Globus pallidus (tissue), 1 donor: ENCODE measurements around the gene SULT2A1.
"Not testable (repeated sequence)": the region's sequence is repeated elsewhere in the genome, so short reads cannot be mapped to it uniquely, and the experiment has no call there.

ENCODE experiments used
- DNase-seq: peaks from one replicate; pipeline ENCODE4 v3.0.0-alpha.2; 2015; ENCODE audit warnings: low spot score

SULT2A1 gene

DNA sequence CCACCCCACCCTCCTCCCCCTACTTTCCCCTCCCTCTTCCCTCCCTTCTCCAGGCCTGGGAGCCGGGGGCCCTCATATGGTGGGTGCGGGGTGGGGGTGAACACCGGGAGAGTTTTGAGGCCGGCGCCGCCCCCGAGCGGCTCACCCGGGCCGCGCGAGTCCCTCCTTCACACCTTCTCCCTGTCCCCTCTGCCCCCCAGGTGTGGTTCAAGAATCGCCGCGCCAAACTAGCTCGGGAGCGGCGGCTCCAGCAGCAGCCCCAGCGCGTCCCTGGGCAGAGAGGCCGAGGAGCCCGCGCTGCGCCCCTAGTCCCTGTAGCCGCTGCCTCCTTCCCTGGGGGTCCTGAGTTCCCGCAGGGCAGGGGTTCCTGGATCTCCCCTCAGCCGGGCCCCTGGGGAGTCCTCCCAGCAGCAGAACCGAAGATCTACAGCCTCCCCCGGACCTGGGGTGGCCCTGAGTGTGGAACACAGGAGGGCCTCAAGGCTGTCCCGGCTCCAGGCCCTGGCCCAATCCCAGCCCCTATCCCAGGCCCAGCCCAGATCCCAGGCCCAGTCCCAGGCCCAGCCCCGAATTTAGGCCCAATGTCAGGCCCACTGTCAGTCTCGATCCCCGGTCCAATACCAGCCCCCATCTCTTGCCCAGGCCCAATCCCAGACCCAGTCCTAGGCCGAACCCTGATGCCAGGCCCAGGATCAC is 25.4 kb downstream of the SULT2A1 start:
- DNase-seq = no peak

DNA sequence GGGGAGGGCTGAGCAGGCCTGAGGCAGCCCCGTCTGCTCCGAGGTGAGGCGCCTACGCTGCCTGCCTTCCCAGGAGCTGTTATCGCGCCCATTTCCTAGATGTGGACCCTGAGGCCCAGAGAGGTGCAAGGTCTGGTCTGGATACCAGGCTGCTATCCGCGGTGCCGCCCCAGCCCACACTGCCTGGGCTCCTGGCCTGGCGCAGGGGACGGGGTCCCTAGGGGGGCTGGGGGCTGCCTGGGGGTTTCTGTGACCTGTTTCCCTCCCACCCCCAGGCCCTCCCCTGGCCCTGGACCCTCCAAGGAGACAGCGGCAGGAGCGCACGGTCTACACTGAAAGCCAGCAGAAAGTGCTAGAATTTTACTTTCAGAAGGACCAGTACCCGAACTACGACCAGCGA is 26.3 kb downstream of the SULT2A1 start:
- not testable (repeated sequence) for DNase-seq

DNA sequence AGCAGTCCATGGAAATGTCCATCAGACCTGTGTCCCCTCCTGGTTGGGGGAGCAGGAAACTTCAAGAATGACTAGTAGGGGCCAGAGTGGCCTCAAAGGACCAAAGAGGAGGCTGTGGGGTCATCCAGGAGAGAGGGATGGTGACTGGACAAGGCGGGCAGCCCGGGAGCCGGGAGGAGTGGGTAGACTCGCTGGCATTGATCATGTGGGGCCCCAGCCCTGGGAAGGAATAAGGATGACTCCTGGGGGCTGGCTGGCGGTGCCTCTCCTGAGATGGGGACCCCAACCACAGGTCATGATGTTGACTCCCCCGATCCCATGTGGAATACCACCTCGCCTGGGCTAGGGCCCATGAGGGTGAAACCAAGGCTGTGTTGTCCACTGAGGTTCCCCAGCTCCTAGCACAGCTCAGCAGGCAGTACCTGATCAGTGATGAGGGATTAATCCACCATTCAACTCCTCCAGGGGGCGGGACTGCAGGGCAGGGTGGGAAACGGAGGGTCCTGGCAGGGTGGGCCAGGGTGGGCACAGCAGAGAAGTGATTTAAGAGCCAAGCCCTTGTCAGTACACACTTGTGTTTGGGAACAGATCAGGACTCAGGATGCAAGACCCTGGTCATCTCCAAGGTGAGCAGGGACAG is 27.3 kb downstream of the SULT2A1 start, which contains the start of gene TPRX2:
TPRX2 (plus strand) TSS at position 590 of the 640 bp plus-strand sequence; CDS start at position 602, 12 bp downstream.
- not testable (repeated sequence) for DNase-seq

DNA sequence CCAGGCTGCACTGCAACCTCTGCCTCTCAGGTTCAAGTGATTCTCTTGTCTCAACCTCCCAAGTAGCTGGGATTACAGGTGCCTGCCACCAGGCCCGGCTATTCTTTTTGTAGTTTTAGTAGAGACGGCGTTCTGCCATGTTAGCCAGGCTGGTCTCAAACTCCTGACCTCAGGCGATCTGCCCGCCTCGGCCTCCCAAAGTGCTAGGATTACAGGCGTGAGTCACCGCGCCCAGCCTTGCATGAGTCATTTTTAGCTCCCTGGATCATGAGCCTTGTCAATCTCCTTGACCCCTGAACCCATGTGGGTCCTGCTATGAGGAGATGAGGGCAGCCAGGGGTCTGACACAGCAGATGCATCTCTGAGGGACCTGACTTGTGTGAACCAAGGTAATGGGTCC is 27.9 kb downstream of the SULT2A1 start:
- not testable (repeated sequence) for DNase-seq

DNA sequence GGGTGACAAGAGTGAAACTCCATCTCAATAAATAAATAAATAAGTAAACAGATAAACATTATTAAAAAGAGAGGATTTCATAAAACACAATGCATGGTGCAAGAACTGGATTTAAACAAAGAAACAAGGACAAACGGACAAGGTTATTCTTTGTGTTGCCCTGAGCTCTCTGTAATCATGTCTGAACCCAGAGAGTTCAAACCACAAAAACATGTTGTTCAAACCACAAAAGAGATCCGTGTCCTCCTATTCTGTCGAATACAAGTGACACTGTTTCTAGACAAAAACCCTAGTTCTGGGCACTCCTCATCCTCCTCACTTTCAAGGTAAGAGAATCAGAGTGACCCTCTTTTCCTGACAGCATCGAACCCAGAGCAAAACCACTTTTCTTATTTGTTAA is 31.7 kb downstream of the SULT2A1 start:
- DNase-seq = no peak

DNA sequence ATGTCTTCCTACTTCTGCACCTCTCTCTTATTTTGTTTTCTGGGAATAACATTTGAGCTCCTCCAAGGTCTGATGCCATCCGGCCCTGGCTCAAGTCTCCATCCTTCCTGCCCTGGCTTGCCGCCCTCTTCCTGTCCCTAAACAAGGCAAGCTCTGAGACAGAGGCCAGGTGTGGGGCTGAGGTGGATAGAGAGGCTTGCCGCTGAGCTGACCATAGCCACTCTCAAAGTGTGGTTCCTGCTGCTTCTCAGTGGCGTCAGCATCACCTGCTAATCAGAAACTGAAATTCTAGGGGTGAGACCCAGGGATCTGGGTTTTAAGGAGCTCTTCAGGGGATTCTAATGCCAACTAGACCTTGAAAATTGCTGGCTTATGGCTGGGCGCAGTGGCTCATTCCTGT is 33.1 kb downstream of the SULT2A1 start:
- DNase-seq = no peak

DNA sequence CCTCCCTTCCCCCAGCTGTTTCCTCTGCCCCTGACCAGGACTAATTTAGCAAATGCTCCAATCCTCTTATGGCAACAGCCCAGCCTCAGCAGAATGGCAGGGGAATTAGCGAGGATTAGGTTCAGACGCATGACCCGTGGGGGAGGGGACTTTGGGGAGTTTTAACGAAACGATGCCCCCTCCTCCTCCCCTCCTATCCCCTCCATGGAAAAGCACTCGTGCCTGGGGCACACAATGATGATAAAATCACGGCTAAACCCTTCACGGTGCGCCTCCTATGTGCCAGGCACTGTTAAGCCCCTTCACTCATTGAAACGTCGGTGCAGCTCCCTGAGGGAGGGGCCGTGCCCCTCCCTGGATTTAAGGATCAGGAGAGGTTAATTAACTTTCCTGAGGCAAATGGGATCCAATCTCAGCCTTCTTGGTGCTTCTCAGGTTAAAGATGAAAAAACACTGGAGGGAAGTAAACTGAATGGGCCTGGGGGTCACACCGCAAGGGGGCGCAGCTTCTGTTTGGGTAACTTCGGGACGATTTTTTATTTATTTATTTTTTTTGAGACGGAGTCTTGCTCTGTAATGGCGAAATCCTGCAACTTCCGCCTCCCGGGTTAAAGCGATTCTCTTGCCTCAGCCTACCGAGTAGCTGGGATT is 37.2 kb downstream of the SULT2A1 start:
- DNase-seq = no peak

DNA sequence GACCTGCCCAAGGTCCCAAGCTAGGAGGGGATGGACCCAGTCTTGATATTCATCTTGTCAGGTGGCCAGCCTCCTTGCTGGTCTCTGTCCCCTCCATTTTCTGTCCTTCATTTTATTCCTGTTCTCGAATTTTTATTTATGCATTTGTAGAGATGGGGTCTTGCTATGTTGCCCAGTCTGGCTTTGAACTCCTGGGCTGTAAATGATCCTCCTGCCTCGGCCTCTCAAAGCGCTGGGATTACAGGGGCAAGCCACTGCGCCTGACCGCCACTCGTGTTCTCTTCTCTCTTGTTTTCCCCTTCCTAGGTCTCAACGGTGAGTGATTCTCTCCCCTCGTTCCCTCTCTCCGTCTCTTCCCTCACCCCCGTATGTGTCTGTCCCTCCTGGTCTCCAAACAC is 37.7 kb downstream of the SULT2A1 start:
- no peak for DNase-seq

DNA sequence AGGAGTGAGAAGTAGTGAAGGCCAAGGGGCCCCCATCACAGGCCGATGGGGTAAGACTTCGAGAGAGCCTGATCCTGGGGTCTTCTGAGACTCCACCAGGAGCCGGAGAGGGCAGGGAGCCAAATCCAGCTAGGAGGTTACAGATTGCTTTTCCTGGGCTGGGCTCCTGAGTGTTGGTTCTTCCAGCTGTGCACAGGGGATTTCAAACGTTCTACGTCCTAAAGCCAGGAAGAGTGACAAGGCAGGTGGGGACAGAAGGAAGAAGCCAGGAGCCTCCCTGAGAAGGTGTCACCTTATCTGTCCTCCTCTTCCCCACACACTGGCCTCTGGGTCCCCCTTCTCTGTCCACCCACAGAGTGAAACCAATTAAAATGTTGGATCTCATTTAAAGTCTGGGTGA is 43.2 kb downstream of the SULT2A1 start:
- no peak for DNase-seq

DNA sequence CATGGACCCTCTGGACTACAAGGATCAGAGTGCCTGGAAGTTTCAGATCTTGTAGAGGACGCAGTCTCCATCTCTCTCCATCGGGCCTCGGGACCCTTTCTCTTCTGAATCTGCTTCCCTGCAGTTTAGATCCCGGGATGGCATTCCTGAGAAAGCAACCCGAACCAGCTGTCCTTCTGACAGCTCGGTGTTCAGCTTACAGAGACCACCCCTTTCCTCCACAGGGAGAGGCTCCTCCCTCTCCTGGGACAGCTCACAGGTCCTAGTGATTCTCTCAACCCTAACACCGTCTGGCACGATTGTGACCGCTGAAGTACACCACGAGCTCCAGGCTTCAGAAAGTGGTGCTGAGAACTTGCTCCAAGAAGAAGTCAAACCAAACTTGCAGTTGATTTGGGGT is 46.2 kb downstream of the SULT2A1 start:
- no peak for DNase-seq

DNA sequence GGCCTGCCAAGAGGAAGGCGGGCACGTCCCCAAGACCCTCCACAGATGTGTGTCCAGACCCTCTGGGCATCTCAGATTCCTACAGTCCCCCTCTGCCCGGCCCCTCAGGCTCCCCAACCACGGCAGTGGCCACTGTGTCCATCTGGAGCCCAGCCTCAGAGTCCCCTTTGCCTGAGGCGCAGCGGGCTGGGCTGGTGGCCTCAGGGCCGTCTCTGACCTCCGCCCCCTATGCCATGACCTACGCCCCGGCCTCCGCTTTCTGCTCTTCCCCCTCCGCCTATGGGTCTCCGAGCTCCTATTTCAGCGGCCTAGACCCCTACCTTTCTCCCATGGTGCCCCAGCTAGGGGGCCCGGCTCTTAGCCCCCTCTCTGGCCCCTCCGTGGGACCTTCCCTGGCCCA is 46.7 kb downstream of the SULT2A1 start:
- no peak for DNase-seq

DNA sequence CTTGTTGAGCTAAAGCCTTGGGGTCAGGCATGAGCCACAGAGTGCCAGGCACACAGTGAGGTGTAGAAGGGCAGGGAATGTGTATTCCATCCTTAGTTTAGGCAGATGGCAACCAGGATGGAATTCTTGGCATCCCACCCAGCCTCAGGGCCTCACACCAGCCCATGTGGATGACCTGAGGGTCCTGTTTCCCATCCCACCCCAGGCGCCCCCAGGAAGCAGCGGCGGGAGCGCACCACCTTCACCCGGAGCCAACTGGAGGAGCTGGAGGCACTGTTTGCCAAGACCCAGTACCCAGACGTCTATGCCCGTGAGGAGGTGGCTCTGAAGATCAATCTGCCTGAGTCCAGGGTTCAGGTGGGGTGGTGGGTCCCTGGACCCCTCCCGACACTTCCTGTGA is 50.1 kb downstream of the SULT2A1 start:
- no peak for DNase-seq

DNA sequence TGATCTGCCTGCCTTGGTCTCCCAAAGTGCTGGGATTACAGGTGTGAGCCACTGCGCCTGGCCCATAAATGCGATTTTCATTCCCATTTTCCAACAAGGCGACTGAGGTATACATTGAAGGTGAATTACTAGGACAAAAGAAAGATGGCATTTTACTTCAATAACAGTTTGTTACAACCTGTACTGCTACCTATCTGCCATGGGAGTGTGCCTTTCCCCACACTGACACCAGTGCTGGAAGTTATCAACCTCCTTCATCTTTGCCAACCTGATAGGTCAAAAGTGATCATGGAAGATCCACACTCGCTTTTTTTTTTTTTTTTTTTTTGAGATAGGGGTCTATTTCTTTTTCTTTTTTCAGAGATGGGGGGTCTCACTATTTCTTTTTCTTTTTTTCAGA is 53.4 kb downstream of the SULT2A1 start:
- no peak for DNase-seq

DNA sequence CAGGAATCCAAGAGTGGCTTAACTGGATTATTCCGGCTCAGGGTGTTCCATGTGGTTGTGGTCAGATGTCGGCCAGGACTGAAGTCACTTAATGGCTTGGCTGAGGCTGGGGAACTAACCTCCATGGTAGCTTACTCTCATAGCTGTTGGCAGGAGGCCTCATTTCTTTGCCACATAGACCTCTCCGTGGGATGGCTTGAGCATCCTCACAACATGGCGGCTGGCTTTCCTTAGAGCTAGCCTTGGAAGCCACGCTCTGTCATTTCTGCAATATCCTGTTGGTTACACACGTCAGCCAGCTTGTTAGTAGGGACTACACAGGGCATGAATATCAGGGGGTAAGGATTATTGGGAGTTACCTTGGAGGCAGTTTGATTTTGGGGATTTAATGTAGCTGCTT is 59.3 kb downstream of the SULT2A1 start:
- DNase-seq = no peak

DNA sequence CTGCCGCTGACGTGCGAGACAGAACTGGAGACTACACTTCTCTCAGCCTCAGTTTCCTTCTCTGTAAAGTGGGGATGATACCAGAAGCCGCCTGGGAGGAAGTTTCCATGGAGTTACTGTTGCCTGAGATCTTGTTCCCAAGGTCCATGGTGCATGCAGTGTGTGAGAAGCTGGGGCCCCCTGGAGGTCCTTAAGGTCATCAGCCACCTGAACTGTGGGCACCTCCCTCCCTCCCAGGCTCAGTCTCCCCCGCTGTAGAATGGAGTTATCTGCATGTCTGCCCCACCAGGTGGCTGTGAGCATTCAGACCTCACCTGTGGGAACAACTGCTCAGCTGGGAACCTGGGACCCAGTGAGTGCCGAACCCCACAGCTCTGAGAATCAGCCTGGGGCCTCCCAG is 61.7 kb downstream of the SULT2A1 start:
- DNase-seq = no peak

DNA sequence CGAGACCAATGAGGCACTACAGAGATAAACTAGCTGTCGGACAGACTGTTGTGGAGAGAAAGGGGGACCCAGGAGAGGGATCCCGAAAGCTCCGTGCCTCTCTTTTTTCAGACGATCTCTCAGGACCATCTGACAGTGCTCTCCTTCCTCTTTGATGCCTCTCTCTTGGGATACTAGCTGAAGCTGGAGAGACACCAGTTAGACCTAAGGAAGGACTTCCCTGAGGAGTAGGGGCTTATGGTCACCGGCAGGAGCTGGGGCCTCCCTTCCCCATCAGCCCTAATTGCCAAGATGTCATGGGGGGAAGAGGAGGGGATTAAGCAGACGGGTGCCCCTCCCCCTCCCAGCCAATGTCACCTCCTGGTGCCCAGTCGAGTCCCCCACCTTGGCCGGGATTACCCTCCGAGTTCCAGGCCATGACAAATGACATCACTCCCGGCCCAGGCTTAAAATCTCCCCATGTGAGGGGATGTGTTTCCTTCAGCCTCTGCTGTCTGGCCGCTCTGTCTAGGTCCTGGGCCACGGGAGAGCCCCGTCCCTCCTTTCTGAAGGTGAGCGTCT is 64.6 kb downstream of the SULT2A1 start, which contains the start of gene CRX:
CRX (plus strand) TSS at position 478 of the 561 bp plus-strand sequence. CDS start 12,507 bp downstream, outside the sequence.
- DNase-seq = no peak
